ENCODE measurements around the gene CACNA2D3.

CACNA2D3 gene

GRCh38 chr3:54647721-54648120 is 525.4 kb downstream of the CACNA2D3 start:
- DNase-seq = no peak

- no peak for DNase-seq
These were observed 527.2 kb downstream of the CACNA2D3 start for GRCh38 chr3:54649551-54649950.

GRCh38 chr3:54653456-54654195 is 531.3 kb downstream of the CACNA2D3 start:
- DNase-seq = no peak

- DNase-seq = no peak
These were observed 532.4 kb downstream of the CACNA2D3 start for GRCh38 chr3:54654776-54655175.

- no peak for DNase-seq
These were observed 537.0 kb downstream of the CACNA2D3 start for GRCh38 chr3:54659347-54659746.

DNA sequence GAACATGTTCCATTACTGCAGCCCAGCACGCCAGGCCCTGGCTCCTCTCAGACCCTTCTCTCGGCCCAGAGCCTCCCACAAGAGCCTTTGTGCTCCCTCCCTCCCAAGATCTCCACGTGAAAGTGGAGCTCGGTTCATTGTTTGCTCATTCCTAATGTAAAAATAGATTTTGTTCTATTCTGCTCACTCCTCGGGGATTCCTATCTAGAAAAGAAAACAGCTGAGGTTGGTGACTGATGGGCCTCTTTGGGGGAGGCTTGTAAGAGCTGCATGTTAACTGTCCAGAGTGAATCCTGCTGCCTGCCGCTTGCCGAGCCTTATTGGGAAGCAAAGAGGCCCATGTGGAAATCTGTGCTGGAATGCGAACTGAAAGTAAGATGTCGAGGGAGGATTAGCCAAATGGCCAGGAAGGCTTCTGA is 538.4 kb downstream of the CACNA2D3 start:
- no peak for DNase-seq

DNA sequence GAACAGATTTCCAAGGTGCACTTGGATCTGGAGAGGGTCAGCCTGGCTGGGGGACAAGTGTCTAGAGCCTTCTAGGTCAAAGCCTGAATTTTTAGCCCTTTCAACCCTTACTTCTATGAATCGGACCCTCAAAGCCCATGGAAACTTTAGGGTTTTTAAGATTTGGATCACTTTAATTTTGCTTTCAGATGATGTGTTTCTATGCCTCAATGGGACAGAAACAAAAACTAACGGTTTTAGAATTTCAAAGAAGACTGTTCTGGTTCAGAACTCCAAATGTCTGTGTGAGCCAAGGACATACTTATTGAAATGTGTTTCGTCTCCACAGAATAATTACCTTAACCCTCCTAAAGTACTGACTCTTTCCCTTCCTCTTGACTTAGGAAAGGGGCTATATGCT is 538.8 kb downstream of the CACNA2D3 start:
- no peak for DNase-seq

DNA sequence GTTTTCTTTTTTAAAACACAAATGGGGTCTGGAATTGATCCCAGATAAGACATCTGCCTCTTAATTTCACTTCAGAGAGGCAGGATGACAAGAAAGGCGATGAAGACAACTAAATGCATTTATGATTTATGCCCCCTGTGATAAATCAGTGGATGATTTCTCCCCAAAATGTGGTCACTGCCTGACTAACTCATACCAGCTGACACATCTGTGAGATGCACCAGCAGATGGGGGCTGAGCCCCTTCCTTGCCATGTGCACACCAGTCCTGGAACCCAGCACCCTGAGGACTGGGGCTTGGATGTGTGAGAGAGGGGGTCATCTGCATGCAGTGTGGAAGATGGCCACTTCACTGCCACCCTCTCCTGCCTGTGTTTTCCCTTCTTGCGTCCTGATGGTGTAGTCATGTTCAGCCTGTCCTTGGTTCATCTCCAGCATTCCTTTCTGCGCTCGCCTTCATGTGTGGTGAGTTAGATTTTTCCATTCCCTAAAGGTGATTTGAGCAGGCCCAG is 541.2 kb downstream of the CACNA2D3 start:
- DNase-seq = no peak

- DNase-seq = no peak
These were observed 542.8 kb downstream of the CACNA2D3 start for GRCh38 chr3:54665016-54665600.

- DNase-seq = no peak
These were observed 545.9 kb downstream of the CACNA2D3 start for GRCh38 chr3:54668236-54668635.

- no peak for DNase-seq
These were observed 548.0 kb downstream of the CACNA2D3 start for GRCh38 chr3:54670201-54671000.

DNA sequence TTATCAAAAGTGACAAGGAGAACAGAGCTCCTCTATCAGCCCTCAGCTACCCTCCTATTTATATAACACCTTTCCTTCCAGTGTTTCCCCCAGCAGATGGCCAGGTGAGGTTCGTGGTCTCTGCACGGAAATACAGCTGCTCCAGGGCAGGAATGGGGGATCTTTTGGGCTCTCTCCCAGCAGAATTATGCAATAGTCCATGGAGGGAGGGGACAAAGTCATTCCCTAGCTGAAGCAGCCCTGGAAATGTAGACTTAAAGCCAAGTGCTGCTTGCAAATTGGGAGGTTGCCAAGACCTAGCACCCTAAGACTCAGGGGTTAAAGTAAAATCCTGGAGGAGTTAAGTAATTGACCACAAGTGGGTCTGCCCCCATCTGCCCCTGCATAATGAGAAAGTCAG is 549.2 kb downstream of the CACNA2D3 start:
- DNase-seq = no peak

- no peak for DNase-seq
These were observed 553.7 kb downstream of the CACNA2D3 start for GRCh38 chr3:54676087-54676486.

GRCh38 chr3:54681706-54682105 is 559.4 kb downstream of the CACNA2D3 start:
- no peak for DNase-seq

DNA sequence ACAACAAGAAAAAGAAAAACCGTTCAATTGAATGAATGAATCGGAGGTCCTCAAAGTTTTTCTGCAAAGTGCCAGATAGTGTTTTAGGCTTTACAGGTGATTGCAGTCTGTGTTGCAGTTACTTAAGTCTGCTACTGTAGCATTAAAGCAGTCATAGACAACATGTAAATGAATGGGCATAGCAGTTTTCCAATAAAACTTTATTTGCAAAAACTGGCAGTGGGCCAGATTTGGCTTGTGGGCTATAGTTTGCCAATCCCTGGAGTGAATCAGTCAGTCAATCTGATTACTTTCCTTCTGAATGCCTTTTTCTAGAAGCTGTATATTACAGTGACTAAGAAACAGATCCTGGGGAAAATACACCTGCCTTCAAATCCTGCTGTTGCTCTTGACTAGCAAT is 562.9 kb downstream of the CACNA2D3 start:
- no peak for DNase-seq

DNA sequence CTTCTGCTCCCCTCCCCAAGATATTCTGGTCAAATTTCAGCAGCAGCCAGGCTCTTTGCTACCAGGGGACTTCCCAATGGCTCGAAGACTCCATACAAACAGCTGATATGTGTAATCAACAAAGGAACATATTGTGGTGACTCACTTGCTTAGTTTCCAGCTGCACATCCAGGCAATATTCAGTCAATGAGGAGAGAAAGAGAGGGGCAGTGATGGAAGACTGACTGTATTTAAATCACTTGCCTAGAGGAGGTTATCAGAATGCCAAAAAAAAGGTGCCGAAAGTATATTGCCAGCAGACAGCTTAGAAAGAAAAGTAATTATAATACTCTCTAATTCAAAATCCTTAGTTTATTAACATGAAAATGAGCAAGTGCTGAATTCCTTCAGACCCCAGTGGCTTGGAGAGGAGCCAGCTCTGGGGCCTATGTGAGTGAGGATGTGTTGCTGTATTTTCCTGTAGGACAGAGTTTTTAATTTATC is 569.0 kb downstream of the CACNA2D3 start:
- DNase-seq = no peak

GRCh38 chr3:54696313-54696712 is 574.0 kb downstream of the CACNA2D3 start:
- no peak for DNase-seq

- no peak for DNase-seq
These were observed 575.7 kb downstream of the CACNA2D3 start for GRCh38 chr3:54698054-54698453.

DNA sequence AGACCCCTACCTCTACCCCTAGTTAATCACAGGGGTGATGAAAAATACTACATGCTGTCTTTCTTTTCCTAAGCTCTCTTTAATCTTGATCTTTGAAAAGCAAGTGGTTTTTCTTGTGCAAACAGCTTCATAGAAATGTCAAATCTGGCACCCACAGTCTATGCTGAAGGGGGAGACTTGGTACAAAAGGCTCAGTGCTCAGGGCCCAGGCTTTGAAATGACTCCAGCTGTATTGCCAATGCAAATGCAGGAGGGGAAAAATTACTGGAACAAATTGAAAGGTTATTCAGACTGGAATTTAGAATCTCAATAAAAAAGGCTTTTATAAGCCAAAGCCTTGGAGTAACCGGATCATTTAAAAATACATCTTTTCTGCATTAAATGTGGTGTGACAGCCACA is 581.6 kb downstream of the CACNA2D3 start:
- DNase-seq = no peak

- no peak for DNase-seq
These were observed 583.4 kb downstream of the CACNA2D3 start for GRCh38 chr3:54705730-54706129.

GRCh38 chr3:54706738-54707137 is 584.4 kb downstream of the CACNA2D3 start:
- DNase-seq = no peak

GRCh38 chr3:54709785-54710184 is 587.4 kb downstream of the CACNA2D3 start:
- no peak for DNase-seq

DNA sequence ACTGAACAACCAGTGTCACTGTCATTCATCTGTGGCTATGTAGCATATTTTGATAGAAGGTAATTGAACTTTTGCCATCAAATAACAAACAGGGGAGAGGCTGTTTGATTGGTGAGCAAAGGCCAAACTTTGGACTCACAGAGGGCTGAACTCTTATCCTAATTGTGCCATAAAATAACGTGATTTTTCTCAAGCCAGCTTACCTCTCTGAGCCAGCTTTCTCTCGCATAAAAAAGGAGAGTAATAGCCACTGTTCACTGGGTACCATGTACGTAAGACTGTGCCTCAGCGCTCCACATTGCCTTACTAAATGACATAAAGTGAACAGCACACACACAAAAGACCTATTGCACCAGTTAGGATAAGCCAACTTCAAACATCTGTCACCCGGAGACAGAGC is 588.6 kb downstream of the CACNA2D3 start:
- no peak for DNase-seq

DNA sequence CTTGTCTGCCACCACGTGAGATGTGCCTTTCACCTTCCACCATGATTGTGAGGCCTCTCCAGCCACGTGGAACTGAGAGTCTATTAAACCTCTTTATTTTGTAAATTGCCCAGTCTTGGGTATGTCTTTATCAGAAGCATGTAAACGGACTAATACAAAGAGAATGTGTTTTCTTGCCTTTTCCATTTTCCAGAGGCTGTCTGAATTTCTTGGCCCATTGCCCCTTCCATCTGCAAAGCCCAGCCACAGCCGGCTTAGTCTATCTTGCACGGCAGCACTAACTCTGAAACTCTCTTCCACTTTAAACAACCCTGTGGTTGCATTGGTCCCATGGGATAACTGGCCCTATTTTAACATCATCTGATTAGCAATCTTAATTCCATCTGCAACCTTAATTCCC is 590.2 kb downstream of the CACNA2D3 start:
- no peak for DNase-seq

All from activated naive CD4-positive, alpha-beta T cell treated with anti-CD3 and anti-CD28 coated beads, Interleukin-2, amount 50 U/mL, for 16 hours (primary cell).